Bronchial epithelial cell (primary cell): ENCODE results near the gene GRIN2C. TPM values are rescaled to one million over a fixed set of nuclear protein-coding genes. Genes with fewer than 3 reads are reported as not detected.

Source experiments
- DNase-seq: peaks from one replicate; pipeline ENCODE4 v3.0.0-alpha.2; 2010; ENCODE audit warnings: low read depth
- FAIRE-seq: peaks from 2 replicates; lab custom pipeline; 2011; peaks lifted over from hg19 to GRCh38; lab: Jason Lieb, UNC
- H3K27me3 ChIP-seq: 2 replicates; pipeline ENCODE4 v1.5.1; 2011; ENCODE audit warnings: low read length; ENCODE audit not compliant: control insufficient read depth, insufficient read depth
- H3K36me3 ChIP-seq: 2 replicates; pipeline ENCODE4 v1.5.1; 2011; ENCODE audit warnings: low read length; ENCODE audit not compliant: control insufficient read depth, insufficient read depth
- H3K4me3 ChIP-seq: 2 replicates; pipeline ENCODE4 v1.5.1; 2011; ENCODE audit warnings: mild to moderate bottlenecking, low read depth, low read length, control low read depth
- CTCF ChIP-seq: IDR thresholded peaks from 2 replicates; pipeline ENCODE4 v1.5.1; 2011; ENCODE audit warnings: mild to moderate bottlenecking, moderate library complexity, low read length, control low read depth, inconsistent platforms; ENCODE audit not compliant: insufficient read depth, severe bottlenecking
- total RNA-seq: library from RNA; depleted of rRNA; stranded (reverse); fragments of >200 nt; gene quantifications from 2 replicates; pipeline ENCODE4 v1.2.1, GENCODE V29; 2014

Gene GRIN2C
- total RNA-seq, 1 donor from 2014 or later, result under 0.01 TPM

DNA sequence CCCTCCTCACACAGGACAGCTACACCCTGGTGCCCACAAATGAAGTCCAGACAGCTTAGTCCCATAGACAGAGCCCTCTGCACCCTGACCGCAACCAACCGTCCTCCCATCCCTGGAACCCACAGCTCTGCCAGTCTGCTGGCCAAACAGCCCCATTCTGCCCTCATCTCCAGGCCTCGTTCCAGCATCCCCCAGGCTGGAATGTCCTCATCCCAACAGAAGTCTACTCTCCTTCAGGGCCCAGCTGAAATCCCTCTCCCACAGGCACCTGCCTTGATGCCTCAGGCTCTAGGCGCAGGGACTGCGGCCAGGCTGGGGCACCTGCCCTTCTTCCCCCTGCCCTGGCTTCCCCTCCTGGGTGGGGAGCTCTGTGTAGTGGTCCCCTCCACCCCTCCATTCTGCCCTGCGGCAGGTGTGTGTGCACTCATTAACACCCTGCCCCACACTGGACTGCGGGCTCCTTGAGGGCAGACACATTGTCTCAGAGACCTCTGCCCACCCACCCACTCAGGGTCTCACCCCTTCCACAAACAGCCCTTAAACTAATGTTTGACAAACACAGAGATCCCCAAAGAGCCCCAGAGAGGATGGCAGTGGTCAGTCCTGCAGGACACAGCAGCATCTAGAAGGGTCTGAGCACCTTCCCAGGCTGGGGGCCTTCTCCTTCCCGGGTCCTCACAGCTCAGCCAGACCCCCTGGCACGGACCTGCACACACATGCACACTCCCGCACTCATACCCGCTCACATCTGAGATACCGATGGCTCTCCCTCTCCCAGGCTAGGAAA is 820 bp downstream of the GRIN2C start:
- H3K27me3 ChIP-seq, result peaks cover 41% of the 10 kb centered on the region
- FAIRE-seq, result no peak

DNA sequence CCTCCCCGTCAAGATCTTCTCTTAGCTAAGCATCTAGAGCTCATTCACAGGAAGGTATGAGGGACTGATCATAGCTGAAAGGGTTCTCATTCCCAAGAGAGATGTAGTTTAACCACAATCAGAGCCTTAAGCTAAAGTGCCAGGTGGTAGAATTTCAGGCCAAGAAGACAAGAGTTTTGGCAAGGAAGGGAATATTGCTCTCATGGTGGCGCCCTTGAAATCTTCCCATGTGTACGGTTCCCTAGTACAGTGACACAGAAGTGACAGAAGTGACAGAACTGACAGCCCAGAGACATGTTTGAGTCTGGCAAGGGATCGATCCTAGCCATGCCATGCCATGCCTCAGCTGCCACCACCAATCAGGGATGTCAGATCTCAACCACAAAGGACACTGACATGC is 2.5 kb downstream of the GRIN2C start:
- FAIRE-seq (no peak), DNase-seq (no peak)
- Histone ChIP-seq H3K36me3 (no peaks in the 10 kb centered on the region), H3K4me3 (no peak overlapping the region), H3K27me3 (peaks cover 42% of the 10 kb centered on the region)
- no peak for TF ChIP-seq CTCF

More for the DNA sequence above, 820 bp downstream of the GRIN2C start:
- Histone ChIP-seq H3K36me3 (peaks cover 4% of the 10 kb centered on the region), H3K4me3 (no peak overlapping the region)
- TF ChIP-seq CTCF, result no peak
- DNase-seq, result no peak

GRCh38 chr17:74856112-74856511 is 3.6 kb downstream of the GRIN2C start:
- TF ChIP-seq CTCF, result no peak
- FAIRE-seq, result no peak
- no peak overlapping the region for H3K4me3 ChIP-seq
- H3K27me3 ChIP-seq, result peaks cover 38% of the 10 kb centered on the region
- no peak for DNase-seq
- no peaks in the 10 kb centered on the region for H3K36me3 ChIP-seq

DNA sequence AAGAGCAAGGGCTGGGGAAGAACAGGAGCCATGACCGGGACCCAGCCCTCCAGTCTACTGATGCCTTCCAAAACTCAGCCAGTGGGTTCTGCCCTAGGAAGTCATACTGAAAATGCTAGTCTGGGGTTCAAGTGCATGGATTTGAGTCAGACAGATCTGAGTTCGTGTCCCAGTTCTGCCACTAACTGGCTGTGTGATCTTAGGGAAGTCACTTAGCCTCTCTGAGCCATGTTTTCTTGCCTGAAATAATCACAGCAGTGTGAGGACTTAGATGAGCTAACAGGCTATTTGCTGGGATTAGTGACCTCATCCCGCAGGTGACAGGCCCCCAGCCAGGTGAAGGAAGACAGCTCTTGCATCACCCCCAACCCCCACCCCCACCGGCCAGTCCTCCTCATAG is 4.4 kb downstream of the GRIN2C start:
- no peak for TF ChIP-seq CTCF
- H3K4me3 ChIP-seq, result no peak overlapping the region
- peaks cover 37% of the 10 kb centered on the region for H3K27me3 ChIP-seq
- no peak for DNase-seq
- H3K36me3 ChIP-seq, result no peaks in the 10 kb centered on the region
- FAIRE-seq, result no peak

DNA sequence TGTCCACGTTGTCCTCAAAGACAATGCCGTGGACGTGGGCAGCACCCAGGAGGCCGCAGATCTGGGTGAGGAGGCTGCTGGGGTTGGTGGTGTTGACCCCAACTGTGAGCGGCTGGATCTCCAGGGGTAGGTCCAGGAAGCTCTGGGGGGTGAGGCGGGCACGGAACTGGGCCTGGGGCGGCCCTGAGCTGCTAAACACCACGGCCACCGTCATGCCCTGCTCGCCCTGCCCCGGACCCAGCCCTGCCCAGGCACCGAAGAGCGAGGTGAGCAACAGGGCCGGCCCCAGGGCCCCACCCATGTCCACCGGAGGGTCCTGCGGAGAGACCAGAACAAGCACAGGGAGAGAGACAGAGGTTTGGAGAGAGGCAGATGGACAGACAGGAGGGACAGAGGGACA is 4.9 kb downstream of the GRIN2C start:
- peaks cover 33% of the 10 kb centered on the region for H3K27me3 ChIP-seq
- TF ChIP-seq CTCF, result no peak
- FAIRE-seq (no peak), DNase-seq (no peak)
- H3K36me3 ChIP-seq, result no peaks in the 10 kb centered on the region
- H3K4me3 ChIP-seq, result no peak overlapping the region
